ENCODE data around the gene F13A1.

F13A1 gene

DNA sequence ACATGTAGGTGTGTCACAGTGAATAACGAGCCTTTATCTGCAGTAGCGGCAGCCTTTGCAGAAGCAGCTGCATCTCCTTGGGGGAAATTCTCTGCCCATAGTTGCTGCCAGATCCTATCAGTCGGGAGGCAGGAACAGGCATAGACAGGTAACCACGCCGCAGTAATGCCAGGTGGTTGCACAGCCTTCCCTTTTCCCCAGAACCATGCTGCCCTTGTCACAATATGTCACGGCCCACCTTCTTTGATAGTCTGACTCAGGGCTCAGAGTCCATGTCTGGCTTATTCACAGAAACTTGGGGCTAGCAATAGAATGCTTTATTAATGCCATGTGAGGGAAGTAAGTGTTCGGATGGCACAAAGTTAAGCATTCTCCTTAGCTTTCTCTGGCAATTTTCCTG is 76.6 kb downstream of the F13A1 start:
- no peak for DNase-seq (ENCODE audit: low spot score)

DNA sequence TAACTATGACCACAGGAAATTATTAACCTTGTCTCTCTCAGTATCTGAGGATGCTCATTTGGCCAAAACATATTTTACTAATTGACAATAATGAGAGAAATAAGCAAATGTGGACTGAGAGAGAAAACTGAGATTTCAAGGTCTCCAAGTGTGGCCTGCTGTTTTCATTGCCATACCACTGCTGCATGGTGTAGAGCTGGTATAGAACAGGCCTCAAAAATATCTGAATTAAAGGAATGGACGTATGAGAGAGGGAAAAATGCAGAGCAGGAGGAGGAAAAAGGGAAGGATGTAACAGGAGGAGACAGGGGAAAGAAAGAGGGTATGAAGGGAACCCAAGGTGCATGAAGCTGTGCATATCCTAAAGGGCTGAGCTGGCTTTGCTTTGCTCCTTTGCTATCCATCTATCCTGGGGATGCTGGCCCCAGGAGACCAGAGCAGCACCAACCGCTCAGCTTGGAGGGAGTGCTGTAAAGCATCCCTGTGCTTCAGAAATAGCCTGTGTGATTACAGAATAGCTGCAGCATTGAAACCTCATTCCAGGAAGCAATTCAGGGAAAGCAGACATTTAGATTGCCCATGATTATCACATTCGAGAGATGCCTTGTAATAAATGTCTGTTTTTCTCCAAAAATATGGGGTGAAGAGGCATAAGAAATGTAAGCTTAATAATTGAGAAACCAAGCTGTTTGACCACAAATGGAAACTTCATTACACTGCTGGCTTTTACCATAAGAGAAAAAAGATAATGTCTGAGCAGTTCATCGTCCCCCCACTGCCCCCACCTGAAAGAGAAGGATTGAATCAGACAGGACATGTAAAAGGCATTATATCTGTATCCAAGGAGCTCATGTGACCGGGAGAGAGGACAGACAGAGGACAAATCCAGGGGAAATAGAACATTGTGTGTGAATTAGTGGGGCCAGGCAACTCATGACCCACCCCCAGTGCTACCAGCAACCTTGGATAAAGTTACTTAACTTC is 80.6 kb downstream of the F13A1 start:
- no peak for DNase-seq (ENCODE audit: low spot score)

GRCh38 chr6:6236730-6237469 is 83.6 kb downstream of the F13A1 start:
- no peak for DNase-seq (ENCODE audit: low spot score)

DNA sequence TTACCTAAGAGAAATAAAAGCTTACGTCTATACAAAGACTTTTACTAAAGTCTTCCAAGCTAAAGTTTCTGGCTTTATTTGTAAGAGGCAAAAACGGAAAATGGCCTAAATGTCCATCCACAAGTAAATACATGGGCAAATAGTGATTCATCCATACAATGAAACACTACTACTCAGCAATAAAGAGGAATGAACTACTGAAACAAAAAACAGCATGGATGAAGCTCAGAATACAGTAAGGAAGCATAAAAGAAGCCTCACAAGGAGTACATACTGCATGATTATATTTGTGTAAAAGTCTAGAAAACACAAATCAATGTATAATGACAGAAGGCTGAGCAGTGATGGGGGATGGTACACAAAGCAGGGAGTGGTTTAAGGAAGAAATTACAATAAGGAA is 84.7 kb downstream of the F13A1 start:
- DNase-seq (ENCODE audit: low spot score), result no peak

- DNase-seq (ENCODE audit: low spot score), result no peak
Observed at GRCh38 chr6:6234963-6235362, 85.5 kb downstream of the F13A1 start.

GRCh38 chr6:6230286-6230685 is 90.2 kb downstream of the F13A1 start:
- DNase-seq (ENCODE audit: low spot score), result no peak

DNA sequence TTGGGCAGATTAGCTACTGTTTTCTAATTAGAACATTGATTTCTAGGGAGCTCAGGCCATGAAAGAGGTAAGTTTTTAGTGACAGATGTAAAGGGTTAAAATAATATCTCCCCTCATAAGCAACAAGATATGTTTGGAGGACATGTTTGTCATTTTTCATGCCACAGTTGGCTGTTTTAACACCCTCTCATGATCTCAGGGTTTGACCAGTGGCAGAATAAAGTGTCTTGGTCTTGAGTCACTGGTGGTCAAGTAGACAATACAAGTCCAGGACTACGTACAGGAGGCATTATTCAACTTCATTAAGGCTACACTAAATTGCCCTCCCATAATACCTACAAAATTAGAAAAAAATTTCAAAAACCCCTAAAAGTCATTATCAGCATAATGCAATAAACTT is 92.6 kb downstream of the F13A1 start:
- DNase-seq (ENCODE audit: low spot score), result no peak

- DNase-seq (ENCODE audit: low spot score), result no peak
Observed at GRCh38 chr6:6225885-6226529, 94.5 kb downstream of the F13A1 start.

- DNase-seq (ENCODE audit: low spot score), result no peak
Observed at GRCh38 chr6:6224933-6225486, 95.5 kb downstream of the F13A1 start.

DNA sequence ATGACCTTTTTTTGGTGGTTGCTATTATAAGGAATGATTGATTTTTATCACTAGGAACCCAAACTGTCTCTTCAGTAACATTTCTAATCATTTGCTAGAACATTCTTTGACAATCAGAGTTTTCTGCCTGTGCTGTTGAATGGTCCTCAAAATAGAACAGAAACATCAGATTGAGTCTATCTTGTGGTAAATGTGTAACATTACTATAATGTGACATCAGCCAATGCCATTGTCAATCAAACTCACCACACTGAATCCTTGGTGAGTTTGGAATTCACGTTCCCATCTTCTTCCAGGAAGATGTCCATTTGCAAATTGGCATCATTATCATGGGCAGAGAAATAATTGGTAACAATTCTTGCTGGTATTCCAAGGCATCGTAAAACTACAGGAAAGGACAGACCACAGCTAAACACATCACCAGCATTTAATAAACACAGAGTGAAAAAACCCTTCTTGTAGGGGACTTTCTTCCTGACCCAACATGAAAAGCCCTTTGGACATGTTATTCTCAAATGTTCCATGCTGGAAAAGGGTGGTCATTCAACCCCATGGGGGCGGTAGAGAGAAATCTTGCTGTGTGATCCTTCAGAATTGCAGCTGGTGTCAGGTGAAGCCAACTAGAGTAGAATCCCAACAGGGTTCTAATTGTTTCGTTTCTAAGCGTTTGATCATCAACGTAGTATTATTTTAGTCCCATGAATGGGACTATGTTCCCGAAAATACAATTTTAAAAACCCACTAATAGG is 98.5 kb downstream of the F13A1 start:
- no peak for DNase-seq (ENCODE audit: low spot score)

DNA sequence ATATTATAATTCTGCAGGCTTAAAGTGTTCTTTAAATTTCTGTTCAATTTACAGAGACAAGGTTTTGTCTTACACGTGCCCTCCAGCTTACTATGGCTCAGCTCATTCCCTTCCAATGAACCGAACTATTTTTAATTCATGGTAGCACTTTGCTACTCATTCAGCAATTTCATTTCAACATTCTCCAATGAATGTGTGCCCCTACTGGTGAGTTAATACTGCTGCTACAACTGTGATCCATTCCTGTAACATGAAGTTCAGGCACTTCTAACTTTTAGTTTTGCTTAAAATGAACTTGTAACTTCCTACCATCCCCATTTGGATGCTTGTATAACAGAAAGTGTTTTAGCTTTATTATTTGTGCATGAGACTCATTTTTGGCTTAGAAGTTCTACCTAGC is 99.7 kb downstream of the F13A1 start:
- no peak for DNase-seq (ENCODE audit: low spot score)

DNA sequence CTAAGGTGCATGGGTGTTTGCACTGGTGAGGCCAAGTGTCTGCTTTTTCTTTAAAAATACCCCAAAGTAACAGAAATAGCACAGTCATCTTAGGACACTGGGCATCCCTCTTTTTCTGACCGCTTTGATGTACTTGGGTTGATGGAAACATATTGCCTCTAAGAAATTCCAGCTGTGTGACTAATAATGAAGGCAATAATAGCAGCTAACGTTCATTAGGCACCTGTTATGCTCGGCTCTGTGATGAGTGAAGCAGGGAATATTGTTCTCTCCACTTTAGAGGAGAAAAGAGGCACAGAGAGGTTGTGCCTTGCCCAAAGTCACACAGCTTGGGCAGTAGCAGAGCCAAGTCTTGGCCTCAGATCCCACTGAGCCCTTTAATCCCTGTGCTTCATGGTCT is 100.7 kb downstream of the F13A1 start:
- no peak for DNase-seq (ENCODE audit: low spot score)

GRCh38 chr6:6218759-6219085 is 101.7 kb downstream of the F13A1 start:
- no peak for DNase-seq (ENCODE audit: low spot score)

- no peak for DNase-seq (ENCODE audit: low spot score)
Observed at GRCh38 chr6:6217855-6218758, 102.4 kb downstream of the F13A1 start.

DNA sequence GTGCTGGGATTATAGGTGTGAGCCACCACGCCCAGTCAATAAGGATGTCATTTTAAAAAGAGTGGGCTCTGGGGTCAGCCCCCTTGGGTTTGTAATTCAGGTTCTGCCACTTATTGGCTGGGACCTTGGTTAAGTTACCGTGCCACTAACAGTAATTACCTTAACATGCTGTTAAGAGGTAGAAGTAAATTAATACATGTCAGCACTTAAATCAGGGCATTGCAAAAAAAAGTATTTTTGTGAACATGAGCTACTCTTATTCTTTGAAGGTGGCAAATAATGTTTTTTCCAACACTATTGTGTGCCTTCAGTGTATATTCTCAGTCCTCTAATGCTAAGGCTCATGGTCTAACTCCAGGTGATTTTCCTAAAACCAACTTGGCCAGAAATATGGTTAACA is 109.5 kb downstream of the F13A1 start:
- no peak for DNase-seq (ENCODE audit: low spot score)

- DNase-seq (ENCODE audit: low spot score), result no peak
Observed at GRCh38 chr6:6202886-6203285, 117.6 kb downstream of the F13A1 start.

DNA sequence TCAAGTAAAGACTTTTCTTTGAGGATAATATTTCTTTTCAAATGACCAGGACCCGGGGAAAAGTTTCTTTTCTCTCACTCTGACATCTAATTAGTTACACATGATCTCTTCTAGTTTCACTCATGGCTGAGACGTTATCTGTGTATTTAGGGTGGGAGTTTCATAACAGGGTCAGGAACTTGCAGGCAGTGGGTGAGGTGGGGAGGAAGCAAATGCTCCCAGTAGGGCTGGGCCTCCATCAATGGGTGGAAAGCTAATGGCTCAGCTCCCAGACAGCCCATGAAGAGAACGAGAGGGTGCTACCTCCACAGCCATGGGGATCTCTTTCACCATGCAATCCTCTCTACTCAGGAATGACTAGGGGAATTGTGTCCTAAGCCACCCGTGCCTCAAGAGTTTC is 119.3 kb downstream of the F13A1 start:
- no peak for DNase-seq (ENCODE audit: low spot score)

- DNase-seq (ENCODE audit: low spot score), result no peak
Observed at GRCh38 chr6:6199678-6200077, 120.8 kb downstream of the F13A1 start.

DNA sequence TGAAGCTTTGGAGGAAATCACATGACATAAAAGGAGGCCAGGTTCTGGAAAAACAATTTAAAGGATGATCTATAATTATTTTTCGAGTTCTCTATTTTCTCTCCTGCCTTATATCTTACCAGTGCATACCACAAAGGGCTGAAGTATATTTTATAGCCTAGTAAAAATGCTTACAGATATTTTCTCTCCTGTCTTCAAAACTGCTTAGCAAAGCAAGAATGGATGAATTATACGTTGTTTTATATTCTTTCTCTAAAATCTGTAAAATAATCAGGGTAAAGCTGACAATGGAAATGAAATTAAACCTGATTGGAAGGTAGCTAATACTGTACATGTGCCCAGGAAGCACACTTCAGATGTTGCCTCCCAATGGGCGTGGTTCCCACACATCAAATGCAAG is 123.7 kb downstream of the F13A1 start:
- DNase-seq (ENCODE audit: low spot score), result no peak

DNA sequence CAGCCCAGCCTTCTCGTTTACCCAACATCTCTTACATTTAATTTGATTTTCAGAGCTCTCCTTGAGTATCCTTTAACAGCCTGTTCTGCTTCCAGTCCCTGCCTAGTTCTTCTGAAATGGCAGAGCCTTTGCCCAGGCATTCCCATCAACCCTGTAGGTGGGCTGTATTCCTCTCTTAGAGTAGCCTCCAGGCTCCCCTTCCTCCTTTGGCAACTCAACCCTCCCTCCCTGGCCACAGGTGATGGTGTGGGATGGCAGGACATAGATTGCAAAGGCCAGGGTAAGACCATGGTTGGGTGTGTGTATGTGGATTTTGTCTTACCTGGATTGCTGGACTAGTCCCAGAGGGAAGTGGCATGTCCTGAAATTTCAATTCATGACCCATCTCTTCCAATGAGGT is 125.4 kb downstream of the F13A1 start:
- DNase-seq (ENCODE audit: low spot score), result no peak

DNA sequence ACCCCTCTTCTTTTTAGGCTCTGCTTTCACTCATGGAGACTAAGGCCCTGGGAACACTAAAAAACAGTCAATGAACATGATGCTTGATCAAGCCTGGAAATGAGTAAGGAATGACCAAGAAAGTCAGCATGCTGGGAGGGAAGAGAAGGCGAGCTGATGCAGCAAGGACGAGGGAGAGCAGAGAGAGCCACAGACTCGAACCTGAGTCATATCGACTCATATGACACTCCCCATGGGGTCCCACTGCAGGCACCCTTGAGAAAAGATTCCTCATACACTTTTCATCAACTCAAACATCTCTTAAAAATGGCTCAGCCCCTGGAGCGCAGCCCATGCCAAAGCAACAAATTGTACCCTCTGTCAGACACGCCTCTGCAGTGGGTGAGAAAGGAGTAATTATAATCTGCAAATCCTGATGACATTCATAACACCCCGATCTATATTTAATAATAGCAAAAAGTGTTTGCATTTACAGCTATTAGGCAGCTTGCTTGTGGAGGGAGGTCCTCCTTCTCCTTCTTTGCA is 127.2 kb downstream of the F13A1 start:
- no peak for DNase-seq (ENCODE audit: low spot score)

Measured in AG08396 (cell line).